Activated CD4-positive, alpha-beta T cell treated with anti-CD3 and anti-CD28 coated beads, Interleukin-2, amount 50 U/mL, for 4 hours (primary cell): Measurements from ENCODE around the gene ANLN.
"Not testable (repeated sequence)": the region's sequence is repeated elsewhere in the genome, so short reads cannot be mapped to it uniquely, and the experiment has no call there.

ENCODE experiments used
- DNase-seq, 2 experiments: peaks; one replicate each; pipeline ENCODE4 v3.0.0-alpha.2; 2020

Gene ANLN

DNA sequence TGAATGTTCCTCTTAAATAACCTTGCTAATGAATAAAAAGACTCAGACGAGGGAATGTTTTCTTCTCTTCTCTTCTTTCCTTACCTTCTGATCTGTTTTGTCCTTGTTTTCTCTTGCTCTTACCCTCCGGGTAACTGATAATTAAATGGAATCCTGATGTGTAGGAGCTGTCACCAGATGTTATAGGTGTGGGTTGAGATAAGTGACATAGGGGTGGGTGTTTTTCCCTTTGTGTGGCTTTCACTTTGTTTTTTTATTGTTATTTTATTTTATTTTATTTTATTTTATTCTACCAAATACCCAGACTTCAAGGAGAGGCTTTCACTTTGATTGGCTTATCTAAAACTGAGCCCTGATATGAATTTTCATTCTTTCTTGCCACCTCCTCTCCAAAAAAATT, 25.5 kb downstream of the ANLN start:
- no peak for DNase-seq

- no peak for DNase-seq
Measured at GRCh38 chr7:36416251-36416650, 26.6 kb downstream of the ANLN start.

- DNase-seq: no peak
Measured at GRCh38 chr7:36420307-36420706, 30.6 kb downstream of the ANLN start.

GRCh38 chr7:36422072-36422471, 32.4 kb downstream of the ANLN start:
- DNase-seq: no peak

DNA sequence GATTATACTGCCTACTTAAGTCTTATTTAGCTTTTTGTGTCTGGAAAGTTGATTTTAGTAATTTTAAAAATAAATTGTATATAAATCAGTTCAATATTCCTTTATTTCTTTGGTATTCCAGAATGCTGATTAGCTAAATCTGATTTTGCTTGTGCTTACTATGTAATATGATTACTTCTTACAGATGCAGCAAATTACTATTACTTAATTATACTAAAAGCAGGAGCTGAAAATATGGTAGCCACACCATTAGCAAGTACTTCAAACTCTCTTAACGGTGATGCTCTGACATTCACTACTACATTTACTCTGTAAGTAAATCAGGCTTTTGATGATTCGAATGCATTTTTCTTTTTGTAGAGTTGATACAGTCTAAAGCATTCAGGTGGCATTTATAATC, 34.0 kb downstream of the ANLN start:
- no peak for DNase-seq

- DNase-seq: no peak
Measured at GRCh38 chr7:36430186-36430585, 40.5 kb downstream of the ANLN start.

DNA sequence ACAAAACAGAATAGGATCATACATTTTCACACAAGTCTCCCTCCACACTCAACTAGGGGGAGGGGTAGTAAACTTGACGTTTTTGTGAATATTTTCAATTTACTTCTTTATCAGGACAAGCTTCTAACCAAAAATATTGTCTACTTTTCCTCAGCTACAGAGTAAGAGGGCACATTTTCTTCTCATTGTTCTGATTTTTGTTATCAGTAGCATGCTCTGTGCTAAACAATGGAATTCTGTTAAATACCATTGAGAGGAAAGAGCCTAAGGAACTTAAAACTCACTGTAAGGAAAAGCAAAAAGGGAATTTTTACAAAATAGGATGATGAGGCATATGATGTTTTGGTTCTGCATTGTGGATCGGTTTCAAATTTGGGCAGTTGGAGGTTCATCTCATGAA, 41.2 kb downstream of the ANLN start:
- no peak for DNase-seq

DNA sequence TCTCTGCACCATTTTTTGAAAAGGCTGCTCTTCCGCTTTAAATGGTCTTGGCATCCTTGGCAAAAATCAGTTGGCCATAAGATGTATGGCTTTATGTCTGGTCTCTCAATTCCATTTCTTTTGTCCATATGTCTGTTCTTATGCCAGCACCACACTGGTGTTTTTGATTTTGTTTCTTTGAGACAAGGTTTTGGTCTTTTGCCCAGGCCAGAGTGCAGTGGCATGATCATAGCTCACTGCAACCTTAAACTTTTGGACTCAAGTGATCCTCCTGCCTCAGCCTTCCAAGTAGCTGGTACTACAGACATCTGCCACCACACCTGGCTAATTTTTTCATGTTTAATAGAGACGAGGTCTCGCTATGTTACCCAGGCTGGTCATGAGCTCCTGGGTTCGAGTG, 48.5 kb downstream of the ANLN start:
- DNase-seq: no peak

DNA sequence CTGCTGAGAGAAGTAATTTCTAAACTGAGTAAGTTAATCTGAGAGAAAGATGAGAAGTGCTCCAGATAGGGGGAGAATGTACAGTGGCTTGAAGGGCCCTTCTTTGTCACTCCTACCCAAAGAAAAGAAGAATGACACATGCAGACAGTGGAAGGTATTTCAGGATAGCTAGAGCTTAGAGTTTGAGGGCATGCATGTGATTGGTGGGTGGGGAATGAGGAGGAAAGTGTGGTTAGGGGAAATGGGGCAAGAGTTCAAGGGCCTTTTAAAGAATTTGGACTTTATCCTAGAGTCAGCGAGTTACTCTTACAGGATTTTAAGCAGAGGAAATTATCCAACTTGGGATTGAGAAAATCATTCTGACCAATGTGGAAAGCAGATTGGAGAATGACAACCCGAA, 50.0 kb downstream of the ANLN start:
- no peak for DNase-seq

DNA sequence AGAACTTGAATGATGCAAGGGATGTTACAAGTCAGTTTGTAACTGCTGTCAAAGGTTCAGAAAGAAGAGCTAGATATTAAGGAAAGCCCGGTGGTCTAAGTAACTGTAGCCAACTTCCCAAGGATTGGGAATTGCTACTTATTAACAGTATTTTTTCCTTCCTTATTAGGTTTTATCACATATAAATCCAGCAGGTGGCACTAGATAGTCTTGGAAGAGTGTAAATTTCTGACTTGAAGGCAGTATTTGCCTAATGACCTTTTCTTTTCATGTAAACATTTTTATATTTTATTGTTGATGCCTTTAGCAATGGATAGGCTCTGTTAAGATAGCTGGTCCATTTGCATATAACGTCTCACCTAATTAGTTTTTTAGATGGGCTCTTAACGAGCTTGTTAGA, 51.2 kb downstream of the ANLN start:
- no peak for DNase-seq

DNA sequence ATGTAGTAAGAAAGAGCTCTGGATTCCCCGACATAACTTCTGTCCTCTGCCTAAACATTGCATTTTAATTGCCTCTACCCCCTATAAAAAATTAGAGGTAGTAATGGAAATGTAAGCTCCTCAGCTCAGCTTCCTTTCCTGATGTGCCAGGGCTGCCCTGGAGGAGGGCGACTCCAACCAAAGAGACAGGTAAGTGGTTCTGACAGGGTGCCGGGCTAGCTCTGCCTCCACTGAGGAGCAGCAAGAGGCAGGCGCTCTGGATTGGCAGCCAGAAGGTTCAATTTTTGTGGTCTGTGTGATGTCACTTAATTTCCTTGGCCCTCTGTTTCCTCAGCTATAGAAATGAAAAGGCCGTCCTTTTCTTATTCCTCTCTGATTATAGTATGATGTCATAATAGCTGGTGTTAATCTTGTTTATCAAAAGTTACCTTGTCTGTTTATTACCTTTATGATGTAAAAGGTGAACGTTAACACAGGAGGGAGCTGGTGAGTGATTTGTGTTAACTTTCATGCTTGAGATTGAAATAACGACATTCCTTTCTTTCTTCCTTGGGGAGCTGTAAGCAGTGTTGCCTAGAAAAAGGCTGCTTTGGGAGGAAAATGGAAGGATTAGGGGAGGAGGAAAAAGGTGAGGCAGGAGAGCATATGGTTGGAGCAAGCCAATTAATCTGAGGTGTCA, 51.8 kb downstream of the ANLN start:
- DNase-seq: no peak

- no peak for DNase-seq
Measured at GRCh38 chr7:36448781-36449379, 59.2 kb downstream of the ANLN start.

DNA sequence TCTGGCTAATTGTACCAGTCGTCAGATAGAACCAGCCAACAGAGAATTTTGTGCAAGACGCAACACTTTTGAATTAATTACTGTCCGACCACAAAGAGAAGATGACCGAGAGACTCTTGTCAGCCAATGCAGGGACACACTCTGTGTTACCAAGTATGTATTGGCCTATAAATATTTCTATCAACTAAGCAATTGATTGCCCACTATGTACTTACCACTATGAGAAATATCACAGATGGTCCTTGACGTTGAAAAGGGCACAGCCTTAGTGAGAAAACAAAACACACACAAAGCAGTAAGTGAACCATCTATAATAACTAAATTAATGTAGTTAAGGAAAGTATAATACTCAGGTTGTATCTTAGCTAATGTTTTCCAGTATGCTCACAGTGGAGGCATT, 60.0 kb downstream of the ANLN start:
- DNase-seq: no peak

GRCh38 chr7:36453769-36454168, 64.1 kb downstream of the ANLN start:
- no peak for DNase-seq

- DNase-seq: no peak
Measured at GRCh38 chr7:36455646-36456045, 66.0 kb downstream of the ANLN start.

DNA sequence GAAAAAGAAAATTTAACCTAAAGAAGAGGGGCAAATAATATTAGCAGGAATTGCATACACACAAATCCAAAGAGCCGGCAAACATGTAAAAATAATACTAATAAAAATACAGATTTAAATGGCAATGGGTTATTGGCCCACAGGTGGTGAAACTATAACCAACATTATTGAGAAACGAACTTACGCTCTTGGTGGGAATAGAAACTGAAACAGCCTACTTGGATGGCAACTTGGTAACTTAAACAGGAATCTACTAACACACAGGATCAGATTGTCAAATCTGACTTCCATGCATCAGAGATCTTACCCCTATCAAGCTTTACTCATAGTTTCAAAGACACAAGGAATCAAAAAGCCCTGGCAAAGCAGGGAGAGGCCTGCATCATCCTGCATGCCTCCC, 66.5 kb downstream of the ANLN start:
- no peak for DNase-seq

- DNase-seq: no peak
Measured at GRCh38 chr7:36456548-36456947, 66.9 kb downstream of the ANLN start.

DNA sequence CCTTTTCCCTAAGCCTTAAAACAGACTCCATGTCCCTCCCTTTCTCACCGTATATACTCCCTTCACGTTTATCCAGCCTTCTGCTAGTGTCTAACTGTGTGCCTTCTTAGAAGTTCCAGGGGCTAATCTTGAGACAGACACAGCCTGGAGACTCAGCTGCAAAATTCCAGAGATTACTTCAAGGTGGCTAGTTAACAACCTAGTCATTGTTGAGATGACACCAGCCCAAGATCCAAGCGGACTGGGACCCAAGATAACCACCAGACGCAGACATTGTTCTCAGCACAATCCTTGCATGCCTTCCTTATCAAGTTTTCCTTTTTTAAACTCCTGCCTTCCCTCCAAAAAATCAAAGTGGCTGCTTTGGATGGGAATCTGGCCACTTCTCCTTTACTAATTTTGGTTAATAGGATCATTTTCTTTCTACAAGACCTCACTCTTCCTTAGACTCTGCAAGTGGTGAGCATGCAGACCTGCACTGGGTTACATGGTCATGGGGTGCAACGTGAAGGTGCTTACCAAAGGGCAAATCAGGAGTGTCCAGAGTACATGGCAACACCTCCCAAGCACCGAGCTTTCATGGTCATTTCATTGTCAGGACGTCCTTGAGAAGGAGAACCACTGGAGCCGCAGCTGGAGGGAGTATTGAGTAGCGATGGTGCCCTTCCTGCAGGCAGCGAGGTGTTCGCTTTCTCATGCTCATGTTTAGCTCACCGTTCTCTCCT, 69.7 kb downstream of the ANLN start:
- DNase-seq: no peak

DNA sequence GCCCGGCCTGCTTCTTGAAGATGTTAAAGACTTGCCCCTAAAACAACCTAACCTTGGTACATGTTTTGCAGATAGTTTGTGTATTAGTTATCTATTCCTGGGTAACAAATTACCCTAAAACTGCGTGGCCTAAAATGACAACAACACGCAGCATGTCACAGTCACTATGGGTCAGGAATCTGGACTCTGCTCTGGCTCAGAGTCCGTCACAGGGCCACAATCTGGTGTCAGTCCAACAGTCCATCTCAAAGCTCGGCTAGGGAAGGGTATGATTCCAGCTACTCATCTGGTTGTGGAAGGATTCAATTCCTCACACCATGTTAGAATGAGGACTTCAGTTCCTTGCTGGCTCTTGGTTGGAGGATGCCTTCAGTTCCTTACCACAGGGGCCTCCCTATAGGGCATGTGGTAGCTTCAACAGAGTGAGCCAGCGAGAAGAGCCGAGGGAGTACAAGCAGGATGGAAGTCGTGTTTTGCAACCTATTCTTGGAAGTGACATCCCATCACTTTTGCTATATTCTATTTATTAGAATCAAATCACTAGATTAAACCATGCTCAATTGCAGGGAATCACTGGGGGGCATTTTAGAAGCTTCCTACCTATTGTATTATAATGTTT, 71.3 kb downstream of the ANLN start:
- DNase-seq: no peak

GRCh38 chr7:36462551-36463137, 73.0 kb downstream of the ANLN start:
- DNase-seq: no peak

- no peak for DNase-seq
Measured at GRCh38 chr7:36464271-36464670, 74.6 kb downstream of the ANLN start.

- not testable (repeated sequence) for DNase-seq
Measured at GRCh38 chr7:36466001-36466400, 76.3 kb downstream of the ANLN start.

DNA sequence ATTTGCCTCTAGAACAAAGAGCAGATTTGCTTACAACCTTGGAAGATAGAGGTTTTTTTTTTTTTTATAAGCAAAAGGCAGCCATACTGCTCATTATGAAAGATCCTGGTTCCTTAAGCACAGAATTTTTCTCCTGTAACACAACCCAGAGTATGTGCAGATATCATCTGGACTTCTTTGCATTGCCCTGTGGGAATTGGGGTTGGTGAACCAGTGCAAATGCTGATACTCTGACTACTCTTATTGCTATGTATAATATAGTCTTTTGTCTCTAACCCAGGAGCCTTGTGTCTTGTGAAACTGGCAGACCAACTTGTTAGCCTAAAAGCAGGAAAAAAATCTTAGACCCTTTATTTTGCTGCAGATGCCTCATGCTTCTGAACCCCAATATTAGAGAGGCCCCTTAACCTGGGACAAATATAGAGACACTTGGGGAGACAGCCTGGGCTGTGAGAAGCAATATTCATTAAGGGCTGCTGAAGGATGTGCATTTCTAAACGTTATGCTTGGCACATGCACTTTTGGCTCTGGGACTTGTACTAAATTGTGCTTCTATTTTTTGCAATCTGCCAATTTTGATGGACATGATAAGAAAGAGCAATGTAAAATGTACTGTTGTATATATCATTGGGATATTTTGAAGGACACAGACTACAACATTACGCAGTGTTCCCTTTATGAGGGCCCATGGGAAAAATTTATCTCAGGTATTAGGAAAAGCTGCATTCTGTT, 78.9 kb downstream of the ANLN start:
- no peak for DNase-seq
